HepG2 (cell line): Measurements from ENCODE around the gene ZNF629. TPM values are rescaled to one million over a fixed set of nuclear protein-coding genes. Genes with fewer than 3 reads are reported as not detected.

Experiments used
- MZF1 ChIP-seq: sonication (generic); formaldehyde crosslinking; IDR thresholded peaks from 2 replicates; pipeline ENCODE4 v1.8.1; 2023; ENCODE audit warnings: mild to moderate bottlenecking, missing genetic modification reagents, borderline replicate concordance
- NFKB2 ChIP-seq: sonication (generic); formaldehyde crosslinking; IDR thresholded peaks from 2 replicates; pipeline ENCODE4 v1.4.0; 2020; ENCODE audit warnings: missing genetic modification reagents, borderline replicate concordance
- PAX8 ChIP-seq: sonication (generic); formaldehyde crosslinking; IDR thresholded peaks from 2 replicates; pipeline ENCODE4 v1.8.0; 2022; ENCODE audit warnings: mild to moderate bottlenecking, missing genetic modification reagents, borderline replicate concordance
- RAD51 ChIP-seq: fragments of 450-650 bp; IDR thresholded peaks from 2 replicates; pipeline ENCODE4 v1.6.1; 2016; ENCODE audit warnings: borderline replicate concordance
- TAF1 ChIP-seq: sonication (generic); formaldehyde crosslinking; IDR thresholded peaks from 2 replicates; pipeline ENCODE4 v1.4.0; 2020; ENCODE audit warnings: missing genetic modification reagents
- ZNF124 ChIP-seq: sonication (generic); formaldehyde crosslinking; IDR thresholded peaks from 2 replicates; pipeline ENCODE4 v1.4.0; 2020; ENCODE audit warnings: missing genetic modification reagents
- ZNF160 ChIP-seq: sonication (generic); formaldehyde crosslinking; IDR thresholded peaks from 2 replicates; pipeline ENCODE4 v1.8.0; 2022; ENCODE audit warnings: mild to moderate bottlenecking, inconsistent platforms, missing genetic modification reagents
- ZNF282 ChIP-seq: fragments of 450-650 bp; IDR thresholded peaks from 2 replicates; pipeline ENCODE4 v1.6.1; 2018; ENCODE audit not compliant: partially characterized antibody
- ZNF563 ChIP-seq: sonication (generic); formaldehyde crosslinking; IDR thresholded peaks from 2 replicates; pipeline ENCODE4 v1.8.0; 2022; ENCODE audit warnings: mild to moderate bottlenecking, moderate library complexity, missing genetic modification reagents
- ZNF670 ChIP-seq: sonication (generic); formaldehyde crosslinking; IDR thresholded peaks from 2 replicates; pipeline ENCODE4 v1.8.0; 2022; ENCODE audit warnings: mild to moderate bottlenecking, missing genetic modification reagents, borderline replicate concordance
- polyA plus RNA-seq, 8 experiments: library from polyadenylated mRNA; depleted of rRNA in 3 of 8; stranded (reverse) in 7 of 8; unstranded in 1 of 8; fragments of >200 nt; fragmentation: Illumina TruSeq in 4 of 8; extraction: Trizol in 4 of 8; gene quantifications; 2 replicates each; pipeline versions ENCODE4 v1.2.1 to v1.2.3, GENCODE V29; 2011 to 2016; ENCODE audit warnings: low read depth in 4 of 8, missing spikeins in 1 of 8, mixed read lengths in 1 of 8; ENCODE audit not compliant: insufficient read depth in 1 of 8
- total RNA-seq, 5 experiments: library from RNA; depleted of rRNA; stranded (reverse); fragments of >200 nt; fragmentation: Illumina TruSeq; extraction: Trizol; gene quantifications; 2 replicates each; pipeline ENCODE4 v1.2.3, GENCODE V29; 2016; ENCODE audit warnings: low read depth in 1 of 5
- TF ChIP-seq, protein P1 (sequence below): sonication (generic); formaldehyde crosslinking; IDR thresholded peaks from 2 replicates; pipeline ENCODE4 v1.4.0; 2020; ENCODE audit warnings: missing genetic modification reagents, borderline replicate concordance
- TF ChIP-seq, protein P2 (sequence below), 2 experiments: sonication (generic) in 1 of 2; formaldehyde crosslinking in 1 of 2; IDR thresholded peaks; 2 replicates each; pipeline versions ENCODE4 v1.6.1 to v1.9.0; 2014 to 2022; ENCODE audit warnings: antibody characterized with exemption in 1 of 2, borderline replicate concordance in 1 of 2, inconsistent platforms in 1 of 2, low read depth in 1 of 2, missing genetic modification reagents in 1 of 2
- TF ChIP-seq, protein P3 (sequence below): sonication (generic); formaldehyde crosslinking; IDR thresholded peaks from 2 replicates; pipeline ENCODE4 v1.8.0; 2023; ENCODE audit warnings: mild to moderate bottlenecking, missing genetic modification reagents
- TF ChIP-seq, protein P4 (sequence below): sonication (generic); formaldehyde crosslinking; IDR thresholded peaks from 2 replicates; pipeline ENCODE4 v1.9.0; 2021; ENCODE audit warnings: missing genetic modification reagents, mild to moderate bottlenecking, borderline replicate concordance
- TF ChIP-seq, protein P5 (sequence below): sonication (generic); formaldehyde crosslinking; IDR thresholded peaks from 2 replicates; pipeline ENCODE4 v1.5.0; 2020; ENCODE audit warnings: missing genetic modification reagents, mild to moderate bottlenecking, borderline replicate concordance

The ZNF629 gene
- total and polyA plus RNA-seq, 2 of the 13 experiments (the other 11 are each of a cell fraction or from before 2014, with no cell fraction given): 6.1 to 16.5 TPM

DNA sequence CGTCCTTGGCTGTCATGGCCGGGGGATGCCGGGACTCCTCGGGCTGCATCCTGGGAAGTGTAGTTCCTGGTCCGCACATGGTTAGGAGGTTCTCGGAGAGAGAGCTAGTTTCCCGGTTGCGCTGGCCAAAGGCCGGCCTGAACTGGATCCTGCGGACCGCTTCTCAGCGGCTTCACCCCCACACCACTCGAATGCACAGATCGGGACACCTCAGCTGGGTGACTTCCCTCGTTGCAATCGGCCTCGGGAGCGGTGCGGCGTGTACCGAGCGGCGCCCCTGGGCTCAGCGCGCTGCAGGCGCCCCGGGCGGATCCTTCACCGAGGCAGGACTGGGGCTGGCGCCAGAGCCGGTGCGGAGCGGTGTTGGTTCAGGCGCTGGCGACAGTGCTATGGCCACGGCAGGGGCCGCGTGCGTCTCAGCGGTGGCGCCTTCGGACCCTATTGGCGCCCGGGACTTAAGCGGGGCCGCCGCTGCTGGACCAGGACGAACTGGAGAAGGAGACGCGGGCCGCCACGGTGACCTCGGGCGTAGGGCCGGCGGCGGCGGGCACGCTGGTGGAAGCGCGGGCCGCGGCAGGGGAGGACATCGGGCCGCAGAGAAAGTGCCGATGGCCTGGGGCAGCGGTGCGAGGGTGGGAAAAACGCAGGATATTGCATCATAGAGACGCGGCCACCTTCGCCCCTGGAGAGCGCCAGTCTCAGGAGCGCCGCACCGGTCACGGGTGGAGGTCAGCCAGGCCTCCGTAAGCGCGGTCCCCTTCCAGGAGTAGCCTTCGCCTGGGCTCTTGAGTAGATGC lies 11.4 kb downstream of the ZNF629 start (continued):
- TF ChIP-seq, protein P1, sequence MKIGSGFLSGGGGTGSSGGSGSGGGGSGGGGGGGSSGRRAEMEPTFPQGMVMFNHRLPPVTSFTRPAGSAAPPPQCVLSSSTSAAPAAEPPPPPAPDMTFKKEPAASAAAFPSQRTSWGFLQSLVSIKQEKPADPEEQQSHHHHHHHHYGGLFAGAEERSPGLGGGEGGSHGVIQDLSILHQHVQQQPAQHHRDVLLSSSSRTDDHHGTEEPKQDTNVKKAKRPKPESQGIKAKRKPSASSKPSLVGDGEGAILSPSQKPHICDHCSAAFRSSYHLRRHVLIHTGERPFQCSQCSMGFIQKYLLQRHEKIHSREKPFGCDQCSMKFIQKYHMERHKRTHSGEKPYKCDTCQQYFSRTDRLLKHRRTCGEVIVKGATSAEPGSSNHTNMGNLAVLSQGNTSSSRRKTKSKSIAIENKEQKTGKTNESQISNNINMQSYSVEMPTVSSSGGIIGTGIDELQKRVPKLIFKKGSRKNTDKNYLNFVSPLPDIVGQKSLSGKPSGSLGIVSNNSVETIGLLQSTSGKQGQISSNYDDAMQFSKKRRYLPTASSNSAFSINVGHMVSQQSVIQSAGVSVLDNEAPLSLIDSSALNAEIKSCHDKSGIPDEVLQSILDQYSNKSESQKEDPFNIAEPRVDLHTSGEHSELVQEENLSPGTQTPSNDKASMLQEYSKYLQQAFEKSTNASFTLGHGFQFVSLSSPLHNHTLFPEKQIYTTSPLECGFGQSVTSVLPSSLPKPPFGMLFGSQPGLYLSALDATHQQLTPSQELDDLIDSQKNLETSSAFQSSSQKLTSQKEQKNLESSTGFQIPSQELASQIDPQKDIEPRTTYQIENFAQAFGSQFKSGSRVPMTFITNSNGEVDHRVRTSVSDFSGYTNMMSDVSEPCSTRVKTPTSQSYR: peak; percentile 19; the same call in 1 of the 2 replicates
- TF ChIP-seq PAX8 (CRISPR knock-in tag): peak; percentile 76; the same call in 1 of the 2 replicates
- TF ChIP-seq ZNF282: no peak
- TF ChIP-seq TAF1: peak; percentile 90
- TF ChIP-seq RAD51: no peak
- no peak for TF ChIP-seq MZF1 (CRISPR knock-in tag)
- peak; percentile 87; the same call in 1 of the 2 replicates for TF ChIP-seq NFKB2
- no peak for TF ChIP-seq ZNF670
- peak; percentile 96 for TF ChIP-seq ZNF563 (CRISPR knock-in tag)
- TF ChIP-seq, protein P2, sequence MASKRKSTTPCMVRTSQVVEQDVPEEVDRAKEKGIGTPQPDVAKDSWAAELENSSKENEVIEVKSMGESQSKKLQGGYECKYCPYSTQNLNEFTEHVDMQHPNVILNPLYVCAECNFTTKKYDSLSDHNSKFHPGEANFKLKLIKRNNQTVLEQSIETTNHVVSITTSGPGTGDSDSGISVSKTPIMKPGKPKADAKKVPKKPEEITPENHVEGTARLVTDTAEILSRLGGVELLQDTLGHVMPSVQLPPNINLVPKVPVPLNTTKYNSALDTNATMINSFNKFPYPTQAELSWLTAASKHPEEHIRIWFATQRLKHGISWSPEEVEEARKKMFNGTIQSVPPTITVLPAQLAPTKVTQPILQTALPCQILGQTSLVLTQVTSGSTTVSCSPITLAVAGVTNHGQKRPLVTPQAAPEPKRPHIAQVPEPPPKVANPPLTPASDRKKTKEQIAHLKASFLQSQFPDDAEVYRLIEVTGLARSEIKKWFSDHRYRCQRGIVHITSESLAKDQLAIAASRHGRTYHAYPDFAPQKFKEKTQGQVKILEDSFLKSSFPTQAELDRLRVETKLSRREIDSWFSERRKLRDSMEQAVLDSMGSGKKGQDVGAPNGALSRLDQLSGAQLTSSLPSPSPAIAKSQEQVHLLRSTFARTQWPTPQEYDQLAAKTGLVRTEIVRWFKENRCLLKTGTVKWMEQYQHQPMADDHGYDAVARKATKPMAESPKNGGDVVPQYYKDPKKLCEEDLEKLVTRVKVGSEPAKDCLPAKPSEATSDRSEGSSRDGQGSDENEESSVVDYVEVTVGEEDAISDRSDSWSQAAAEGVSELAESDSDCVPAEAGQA (IDR thresholded peaks at IDR 0.05; ENCODE audit: low read depth): peak; percentile 67
- TF ChIP-seq, protein P2 (CRISPR knock-in tag; IDR thresholded peaks at IDR 0.05; ENCODE audit: borderline replicate concordance): peak; percentile 86
- TF ChIP-seq, protein P3, sequence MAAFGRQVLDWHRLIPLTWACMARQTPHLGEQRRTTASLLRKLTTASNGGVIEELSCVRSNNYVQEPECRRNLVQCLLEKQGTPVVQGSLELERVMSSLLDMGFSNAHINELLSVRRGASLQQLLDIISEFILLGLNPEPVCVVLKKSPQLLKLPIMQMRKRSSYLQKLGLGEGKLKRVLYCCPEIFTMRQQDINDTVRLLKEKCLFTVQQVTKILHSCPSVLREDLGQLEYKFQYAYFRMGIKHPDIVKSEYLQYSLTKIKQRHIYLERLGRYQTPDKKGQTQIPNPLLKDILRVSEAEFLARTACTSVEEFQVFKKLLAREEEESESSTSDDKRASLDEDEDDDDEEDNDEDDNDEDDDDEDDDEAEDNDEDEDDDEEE (CRISPR knock-in tag): peak; percentile 95
- TF ChIP-seq, protein P4, sequence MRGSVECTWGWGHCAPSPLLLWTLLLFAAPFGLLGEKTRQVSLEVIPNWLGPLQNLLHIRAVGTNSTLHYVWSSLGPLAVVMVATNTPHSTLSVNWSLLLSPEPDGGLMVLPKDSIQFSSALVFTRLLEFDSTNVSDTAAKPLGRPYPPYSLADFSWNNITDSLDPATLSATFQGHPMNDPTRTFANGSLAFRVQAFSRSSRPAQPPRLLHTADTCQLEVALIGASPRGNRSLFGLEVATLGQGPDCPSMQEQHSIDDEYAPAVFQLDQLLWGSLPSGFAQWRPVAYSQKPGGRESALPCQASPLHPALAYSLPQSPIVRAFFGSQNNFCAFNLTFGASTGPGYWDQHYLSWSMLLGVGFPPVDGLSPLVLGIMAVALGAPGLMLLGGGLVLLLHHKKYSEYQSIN: 0 out of 2 replicates have a peak, but pooled peaks have one; percentile 81
- TF ChIP-seq ZNF160 (CRISPR knock-in tag): peak; percentile 13; the same call in 1 of the 2 replicates
- TF ChIP-seq ZNF124 (CRISPR knock-in tag): peak; percentile 87; the same call in 1 of the 2 replicates
- TF ChIP-seq, protein P5, sequence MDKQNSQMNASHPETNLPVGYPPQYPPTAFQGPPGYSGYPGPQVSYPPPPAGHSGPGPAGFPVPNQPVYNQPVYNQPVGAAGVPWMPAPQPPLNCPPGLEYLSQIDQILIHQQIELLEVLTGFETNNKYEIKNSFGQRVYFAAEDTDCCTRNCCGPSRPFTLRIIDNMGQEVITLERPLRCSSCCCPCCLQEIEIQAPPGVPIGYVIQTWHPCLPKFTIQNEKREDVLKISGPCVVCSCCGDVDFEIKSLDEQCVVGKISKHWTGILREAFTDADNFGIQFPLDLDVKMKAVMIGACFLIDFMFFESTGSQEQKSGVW: no peak
